WTC11 (cell line): ENCODE results near the gene NPC2. TPM values are rescaled to one million over a fixed set of nuclear protein-coding genes. Genes with fewer than 3 reads are reported as not detected.
"Not testable (repeated sequence)": the region's sequence is repeated elsewhere in the genome, so short reads cannot be mapped to it uniquely, and the experiment has no call there.

Experiments
- ATAC-seq: fragments of 200-7000 bp; cut with Tn5 transposase; 2 replicates; pipeline ENCODE4 v1.10.0; 2021; ENCODE audit warnings: mild to moderate bottlenecking, moderate library complexity
- CTCF ChIA-PET: fragments of 300-600 bp; sonication (Branson Sonifier 250); formaldehyde crosslinking; loops from one replicate; lab custom pipeline; 2021; ENCODE audit warnings: antibody characterized with exemption; lab: Charles Lee
- POLR2A ChIA-PET: fragments of 350-600 bp; sonication (Branson Sonifier 250); formaldehyde crosslinking; loops from one replicate; lab custom pipeline; 2021; ENCODE audit warnings: antibody characterized with exemption; lab: Charles Lee
- DNase-seq: peaks from one replicate; pipeline ENCODE4 v3.0.0; 2021; ENCODE audit warnings: low spot score
- H3K27ac Mint-ChIP-seq: 2 replicates; pipeline ENCODE4 v1.8.0; 2021; ENCODE audit warnings: mixed read lengths
- H3K27me3 Mint-ChIP-seq: 2 replicates; pipeline ENCODE4 v1.8.0; 2021; ENCODE audit warnings: low read depth, mild to moderate bottlenecking, moderate library complexity, mixed read lengths
- H3K36me3 Mint-ChIP-seq: 2 replicates; pipeline ENCODE4 v1.8.0; 2021; ENCODE audit warnings: mixed read lengths
- H3K4me1 Mint-ChIP-seq: 2 replicates; pipeline ENCODE4 v1.8.0; 2022; ENCODE audit warnings: mixed read lengths
- H3K4me3 Mint-ChIP-seq: 2 replicates; pipeline ENCODE4 v1.8.0; 2021; ENCODE audit warnings: mild to moderate bottlenecking, moderate library complexity, mixed read lengths
- H3K9me3 Mint-ChIP-seq: 2 replicates; pipeline ENCODE4 v1.8.0; 2021; ENCODE audit warnings: mixed read lengths
- ATF1 ChIP-seq: sonication (generic); formaldehyde crosslinking; IDR thresholded peaks from 2 replicates; pipeline ENCODE4 v1.8.1; 2023; ENCODE audit warnings: mild to moderate bottlenecking, moderate library complexity, missing genetic modification reagents
- CREB1 ChIP-seq: sonication (generic); formaldehyde crosslinking; IDR thresholded peaks from 2 replicates; pipeline ENCODE4 v1.8.0; 2023; ENCODE audit warnings: mild to moderate bottlenecking, missing genetic modification reagents
- CREM ChIP-seq: sonication (generic); formaldehyde crosslinking; IDR thresholded peaks from 2 replicates; pipeline ENCODE4 v1.8.1; 2022; ENCODE audit warnings: mild to moderate bottlenecking, missing genetic modification reagents, moderate library complexity
- ELF4 ChIP-seq: sonication (generic); formaldehyde crosslinking; IDR thresholded peaks from 2 replicates; pipeline ENCODE4 v1.8.1; 2022; ENCODE audit warnings: low read depth, mild to moderate bottlenecking, moderate library complexity, missing genetic modification reagents
- FOXJ3 ChIP-seq: sonication (generic); formaldehyde crosslinking; IDR thresholded peaks from 2 replicates; pipeline ENCODE4 v1.9.0; 2021; ENCODE audit warnings: missing genetic modification reagents, mild to moderate bottlenecking, borderline replicate concordance
- FOXK1 ChIP-seq: sonication (generic); formaldehyde crosslinking; IDR thresholded peaks from 2 replicates; pipeline ENCODE4 v1.8.0; 2022; ENCODE audit warnings: mild to moderate bottlenecking, moderate library complexity, missing genetic modification reagents
- GTF2I ChIP-seq: fragments of 250-450 bp; sonication (Bioruptor Pico); conservative IDR thresholded peaks from 2 replicates; pipeline ENCODE4 v1.4.0; 2021; ENCODE audit warnings: mild to moderate bottlenecking
- JUN ChIP-seq: sonication (generic); formaldehyde crosslinking; IDR thresholded peaks from 2 replicates; pipeline ENCODE4 v1.8.0; 2023; ENCODE audit warnings: mild to moderate bottlenecking, missing genetic modification reagents
- KAT7 ChIP-seq: sonication (generic); formaldehyde crosslinking; IDR thresholded peaks from 2 replicates; pipeline ENCODE4 v1.8.1; 2023; ENCODE audit warnings: missing genetic modification reagents, mild to moderate bottlenecking, borderline replicate concordance
- MYBL2 ChIP-seq: sonication (generic); formaldehyde crosslinking; IDR thresholded peaks from 2 replicates; pipeline ENCODE4 v1.8.1; 2023; ENCODE audit warnings: mild to moderate bottlenecking, moderate library complexity, missing genetic modification reagents
- NFATC4 ChIP-seq: fragments of 250-450 bp; sonication (Bioruptor Pico); IDR thresholded peaks from 2 replicates; pipeline ENCODE4 v1.9.0; 2021; ENCODE audit warnings: mild to moderate bottlenecking
- NFE2L1 ChIP-seq: sonication (generic); formaldehyde crosslinking; IDR thresholded peaks from 2 replicates; pipeline ENCODE4 v1.8.1; 2023; ENCODE audit warnings: missing genetic modification reagents
- PRRX2 ChIP-seq: fragments of 250-450 bp; sonication (Bioruptor Pico); IDR thresholded peaks from 2 replicates; pipeline ENCODE4 v1.8.0; 2021; ENCODE audit warnings: mild to moderate bottlenecking
- RELA ChIP-seq: sonication (generic); formaldehyde crosslinking; IDR thresholded peaks from 2 replicates; pipeline ENCODE4 v1.8.1; 2022; ENCODE audit warnings: missing genetic modification reagents, mild to moderate bottlenecking, borderline replicate concordance
- SOX15 ChIP-seq: fragments of 250-450 bp; sonication (Bioruptor Pico); IDR thresholded peaks from 2 replicates; pipeline ENCODE4 v1.9.0; 2021; ENCODE audit warnings: mild to moderate bottlenecking
- SP1 ChIP-seq: sonication (generic); formaldehyde crosslinking; conservative IDR thresholded peaks from 2 replicates; pipeline ENCODE4 v1.8.1; 2022; ENCODE audit warnings: missing genetic modification reagents
- TCF7 ChIP-seq: sonication (generic); formaldehyde crosslinking; IDR thresholded peaks from 2 replicates; pipeline ENCODE4 v1.8.0; 2022; ENCODE audit warnings: mild to moderate bottlenecking, low read depth, missing genetic modification reagents, moderate library complexity
- ZNF263 ChIP-seq: sonication (generic); formaldehyde crosslinking; IDR thresholded peaks from 2 replicates; pipeline ENCODE4 v1.8.1; 2022; ENCODE audit warnings: low read depth, mild to moderate bottlenecking, moderate library complexity, missing genetic modification reagents
- ZNF512 ChIP-seq: sonication (generic); formaldehyde crosslinking; IDR thresholded peaks from 2 replicates; pipeline ENCODE4 v1.8.1; 2022; ENCODE audit warnings: missing genetic modification reagents, borderline replicate concordance
- total RNA-seq: library from RNA; stranded (reverse); gene quantifications from 3 replicates; pipeline ENCODE4 v1.2.3, GENCODE V29; 2021

Gene NPC2
- total RNA-seq, 1 experiment from 2014 or later, result 139 TPM

- TF ChIP-seq ZNF512 (CRISPR knock-in tag) (no peak), CREB1 (CRISPR knock-in tag) (no peak)
Measured at GRCh38 chr14:74538411-74539391, 45.6 kb upstream of the NPC2 start (continued).

GRCh38 chr14:74536336-74536735 is 43.2 kb upstream of the NPC2 start:
- POLR2A ChIA-PET, H3K36me3 Mint-ChIP-seq: not testable (repeated sequence)

GRCh38 chr14:74535756-74536325 is 42.7 kb upstream of the NPC2 start:
- ChIA-PET CTCF (interaction anchor here (0.8 to 1.7 kb wide), 3 partner anchors 9 to 27 kb away, joined by 4 read pairs; no protein-coding TSS in a partner anchor), POLR2A (no interaction called here)
- Mint-ChIP-seq H3K36me3 (no peaks in the 10 kb centered on the region), H3K4me1 (peaks cover 4% of the 10 kb centered on the region; the same call in 1 of the 2 replicates), H3K27me3 (no peaks in the 10 kb centered on the region), H3K27ac (no peak overlapping the region), H3K4me3 (no peak overlapping the region), H3K9me3 (no peaks in the 10 kb centered on the region)
- ATAC-seq, result no peak
- TF ChIP-seq RELA (CRISPR knock-in tag), result no peak
- DNase-seq, result no peak

More at GRCh38 chr14:74536336-74536735, 43.2 kb upstream of the NPC2 start:
- H3K4me3 Mint-ChIP-seq, H3K4me1 Mint-ChIP-seq, H3K27ac Mint-ChIP-seq, H3K27me3 Mint-ChIP-seq, H3K9me3 Mint-ChIP-seq, ATAC-seq, DNase-seq: not testable (repeated sequence)
- CTCF ChIA-PET, result interaction anchor here (1.5 to 1.7 kb wide), 3 partner anchors 10 to 37 kb away, joined by 4 to 5 read pairs (median 4); no protein-coding TSS in a partner anchor

GRCh38 chr14:74533576-74533975 is 40.5 kb upstream of the NPC2 start:
- POLR2A ChIA-PET, result no interaction called here
- Mint-ChIP-seq H3K4me3 (no peak overlapping the region), H3K36me3 (no peaks in the 10 kb centered on the region), H3K9me3 (no peaks in the 10 kb centered on the region), H3K27me3 (no peaks in the 10 kb centered on the region), H3K4me1 (peaks cover 4% of the 10 kb centered on the region; the same call in 1 of the 2 replicates)
- CTCF ChIA-PET, result interaction anchor here (1.7 to 2.6 kb wide), 2 partner anchors 25 to 29 kb away, joined by 4 to 37 read pairs; no protein-coding TSS in a partner anchor
- ATAC-seq (no peak), DNase-seq (no peak)
- TF ChIP-seq FOXJ3 (CRISPR knock-in tag), result no peak
- no peak for TF ChIP-seq KAT7 (CRISPR knock-in tag)
- no peak for TF ChIP-seq GTF2I (CRISPR knock-in tag)
- no peak for TF ChIP-seq TCF7 (CRISPR knock-in tag)
- TF ChIP-seq JUN, result no peak
- TF ChIP-seq NFATC4 (CRISPR knock-in tag), result no peak
- no peak for TF ChIP-seq ELF4 (CRISPR knock-in tag)
- TF ChIP-seq FOXK1, result no peak
- no peak for TF ChIP-seq ZNF263 (CRISPR knock-in tag)
- TF ChIP-seq MYBL2 (CRISPR knock-in tag), result no peak
- no peak for TF ChIP-seq SP1 (CRISPR knock-in tag)
- no peak for TF ChIP-seq CREM (CRISPR knock-in tag)
- no peak for TF ChIP-seq PRRX2 (CRISPR knock-in tag)
- no peak for TF ChIP-seq NFE2L1 (CRISPR knock-in tag)
- TF ChIP-seq ATF1 (CRISPR knock-in tag), result no peak
- TF ChIP-seq SOX15 (CRISPR knock-in tag), result no peak
- TF ChIP-seq, all 79 proteins: peak for 0
- no peak overlapping the region for H3K27ac Mint-ChIP-seq
